Neuronal stem cell (in vitro differentiated cells): ENCODE results near the gene MRPL24.

ENCODE experiments used
- DNase-seq: peaks from one replicate; pipeline ENCODE4 v3.0.0-alpha.2; 2013; ENCODE audit warnings: low spot score
- H2AFZ ChIP-seq: one replicate; pipeline ENCODE4 v1.6.1; 2013; ENCODE audit warnings: mild to moderate bottlenecking, low read length, inconsistent platforms
- H2AK5ac ChIP-seq: 2 replicates; pipeline ENCODE4 v1.6.1; 2013; ENCODE audit warnings: low read depth, mild to moderate bottlenecking, inconsistent platforms, low read length, moderate library complexity, mixed read lengths
- H2BK120ac ChIP-seq: 2 replicates; pipeline ENCODE4 v1.6.1; 2013; ENCODE audit warnings: low read depth, mild to moderate bottlenecking, inconsistent platforms, low read length, moderate library complexity, mixed read lengths
- H2BK12ac ChIP-seq: one replicate; pipeline ENCODE4 v1.6.1; 2013; ENCODE audit warnings: low read length, inconsistent platforms
- H2BK15ac ChIP-seq: 2 replicates; pipeline ENCODE4 v1.6.1; 2013; ENCODE audit warnings: mild to moderate bottlenecking, low read length, inconsistent platforms, mixed read lengths
- H2BK5ac ChIP-seq: one replicate; pipeline ENCODE4 v1.6.1; 2013; ENCODE audit warnings: inconsistent platforms, mild to moderate bottlenecking, low read length, moderate library complexity
- H3K14ac ChIP-seq: one replicate; pipeline ENCODE4 v1.6.1; 2013; ENCODE audit warnings: low read length, inconsistent platforms
- H3K18ac ChIP-seq: 2 replicates; pipeline ENCODE4 v1.6.1; 2013; ENCODE audit warnings: low read length, inconsistent platforms
- H3K23ac ChIP-seq: 2 replicates; pipeline ENCODE4 v1.6.1; 2013; ENCODE audit warnings: low read depth, mild to moderate bottlenecking, mixed read lengths, low read length, inconsistent platforms; ENCODE audit not compliant: poor library complexity
- H3K27ac ChIP-seq: replicated peaks from 3 replicates; pipeline ENCODE4 v1.5.1; 2013; ENCODE audit warnings: low read length, inconsistent platforms
- H3K27me3 ChIP-seq, 3 experiments: 2 replicates each; pipeline ENCODE4 v1.6.1; 2013; ENCODE audit warnings: low read length in 3 of 3, mild to moderate bottlenecking in 2 of 3, inconsistent platforms in 1 of 3, low read depth in 1 of 3, mixed read lengths in 1 of 3, moderate library complexity in 1 of 3; ENCODE audit not compliant: control insufficient read depth in 3 of 3, insufficient read depth in 3 of 3
- H3K36me3 ChIP-seq, 2 donors: replicated peaks in 1 of 2; 2 replicates each; pipeline ENCODE4 v1.6.1; 2013; ENCODE audit warnings: low read length in 2 of 2; ENCODE audit not compliant: control insufficient read depth in 2 of 2, insufficient read depth in 2 of 2
- H3K4ac ChIP-seq: 2 replicates; pipeline ENCODE4 v1.6.1; 2013; ENCODE audit warnings: inconsistent platforms, mild to moderate bottlenecking, low read length, moderate library complexity
- H3K4me1 ChIP-seq, 2 donors: 1 replicate in 1 of 2; 2 replicates in 1 of 2; pipeline ENCODE4 v1.6.1; 2013; ENCODE audit warnings: low read length in 2 of 2, low read depth in 1 of 2; ENCODE audit not compliant: control insufficient read depth in 2 of 2, insufficient read depth in 1 of 2
- H3K4me2 ChIP-seq: one replicate; pipeline ENCODE4 v1.6.1; 2013; ENCODE audit warnings: mild to moderate bottlenecking, low read length, inconsistent platforms; ENCODE audit not compliant: insufficient read depth, poor library complexity, severe bottlenecking
- H3K4me3 ChIP-seq, 2 donors: 2 replicates each; pipeline ENCODE4 v1.5.1; 2013; ENCODE audit warnings: low read length in 2 of 2, mild to moderate bottlenecking in 2 of 2, inconsistent platforms in 1 of 2, moderate library complexity in 1 of 2
- H3K79me1 ChIP-seq: one replicate; pipeline ENCODE4 v1.6.1; 2013; ENCODE audit warnings: low read depth, mild to moderate bottlenecking, inconsistent platforms, low read length, moderate library complexity
- H3K9ac ChIP-seq: one replicate; pipeline ENCODE4 v1.6.1; 2013; ENCODE audit warnings: mild to moderate bottlenecking, low read depth, low read length, inconsistent platforms; ENCODE audit not compliant: poor library complexity
- H3K9me3 ChIP-seq, 2 donors: replicated peaks in 1 of 2; 2 replicates each; pipeline versions ENCODE3 to v1.6.1; 2013; ENCODE audit warnings: low read length in 2 of 2, mild to moderate bottlenecking in 2 of 2, inconsistent platforms in 1 of 2, low read depth in 1 of 2, mixed read lengths in 1 of 2, moderate library complexity in 1 of 2; ENCODE audit not compliant: control insufficient read depth in 2 of 2, insufficient read depth in 1 of 2
- H4K8ac ChIP-seq: one replicate; pipeline ENCODE4 v1.6.1; 2013; ENCODE audit warnings: low read depth, mild to moderate bottlenecking, inconsistent platforms, low read length, moderate library complexity
- H4K91ac ChIP-seq: one replicate; pipeline ENCODE4 v1.6.1; 2013; ENCODE audit warnings: low read length, low read depth, mild to moderate bottlenecking, inconsistent platforms; ENCODE audit not compliant: poor library complexity
- WGBS, 2 donors: extraction: QIAGEN DNeasy Blood & Tissue Kit; methylation state at CpG; one replicate each; pipeline ENCODE4 v1.1.7; 2013; ENCODE audit warnings: missing lambda C conversion rate in 2 of 2, mixed read lengths in 1 of 2; ENCODE audit not compliant: insufficient read length in 2 of 2, insufficient replicate concordance in 1 of 2; ENCODE audit errors: extremely low coverage in 2 of 2; 5-methylcytosine and 5-hydroxymethylcytosine counted together

MRPL24 gene

DNA sequence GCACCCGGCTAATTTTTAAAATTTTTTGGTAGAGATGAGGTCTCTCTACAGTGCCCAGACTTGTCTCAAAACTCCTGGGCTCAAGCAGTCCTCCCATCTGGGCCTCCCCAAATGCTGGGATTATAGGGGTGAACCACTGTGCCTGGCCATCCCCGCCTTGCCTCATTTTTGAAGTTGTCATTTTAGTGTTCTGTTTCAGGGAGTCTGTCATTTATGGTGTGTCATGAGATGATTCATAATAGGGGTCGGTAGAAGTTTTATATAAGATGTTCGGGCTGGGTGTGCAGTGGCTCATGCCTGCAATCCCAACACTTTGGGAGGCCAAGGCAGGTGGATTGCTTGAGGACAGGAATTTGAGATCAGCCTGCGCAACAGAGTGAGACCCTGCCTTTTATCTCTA lies 34.9 kb upstream of the MRPL24 start:
- Histone ChIP-seq H3K4me2 (no peak overlapping the region), H2BK12ac (no peak overlapping the region), H3K18ac (no peak overlapping the region), H3K9me3 (no peaks in the 10 kb centered on the region), H4K8ac (no peak overlapping the region), H4K91ac (no peak overlapping the region), H3K4ac (no peak overlapping the region), H2AK5ac (no peak overlapping the region), H2BK120ac (no peak overlapping the region), H3K23ac (no peak overlapping the region), H2BK15ac (no peak overlapping the region), H2BK5ac (no peak overlapping the region), H3K4me3 (no peak overlapping the region), H3K4me1 (no peaks in the 10 kb centered on the region), H2AFZ (no peak overlapping the region), H3K36me3 (peaks cover 4 to 37% of the 10 kb centered on the region in 2 donors), H3K14ac (no peak overlapping the region), H3K27me3 (no peaks in the 10 kb centered on the region), H3K79me1 (peaks cover 5% of the 10 kb centered on the region), H3K9ac (no peak overlapping the region), H3K27ac (no peak overlapping the region)
- no CpG with 5 or more reads among the region's 5 CpGs for WGBS, 2 donors
- DNase-seq = no peak

DNA sequence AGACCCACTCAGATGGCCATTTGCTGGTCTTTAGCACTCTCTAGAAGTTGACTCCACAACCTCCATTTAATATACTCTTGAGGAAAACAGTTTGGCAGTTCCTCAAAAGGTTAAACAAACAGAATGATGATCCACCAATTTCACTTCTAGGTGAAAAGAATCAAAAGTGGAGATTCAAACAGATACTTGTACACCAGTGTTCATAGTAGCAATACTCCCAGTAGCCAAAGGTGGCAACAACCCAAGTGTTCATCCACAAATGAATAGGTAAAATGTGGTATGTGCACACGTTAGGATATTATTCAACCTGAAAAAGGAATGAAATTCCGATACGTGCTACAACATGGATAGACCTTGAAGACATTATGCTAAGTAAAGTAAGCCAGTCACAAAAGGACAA lies 32.7 kb upstream of the MRPL24 start:
- Histone ChIP-seq H2AFZ (no peak overlapping the region), H4K8ac (no peak overlapping the region), H3K27ac (no peak overlapping the region), H2BK15ac (no peak overlapping the region), H3K36me3 (peaks cover 5 to 53% of the 10 kb centered on the region in 2 donors), H3K79me1 (peaks cover 5% of the 10 kb centered on the region), H3K14ac (no peak overlapping the region), H3K18ac (no peak overlapping the region), H2BK120ac (no peak overlapping the region), H4K91ac (no peak overlapping the region), H2BK12ac (no peak overlapping the region), H2BK5ac (no peak overlapping the region), H3K4ac (no peak overlapping the region), H3K23ac (no peak overlapping the region), H3K4me2 (no peak overlapping the region), H3K9ac (no peak overlapping the region), H2AK5ac (no peak overlapping the region), H3K27me3 (no peaks in the 10 kb centered on the region), H3K9me3 (no peaks in the 10 kb centered on the region), H3K4me1 (peaks cover 5 to 6% of the 10 kb centered on the region in 2 donors), H3K4me3 (no peak overlapping the region)
- no peak for DNase-seq
- WGBS, 2 donors = no CpG with 5 or more reads among the region's 3 CpGs

DNA sequence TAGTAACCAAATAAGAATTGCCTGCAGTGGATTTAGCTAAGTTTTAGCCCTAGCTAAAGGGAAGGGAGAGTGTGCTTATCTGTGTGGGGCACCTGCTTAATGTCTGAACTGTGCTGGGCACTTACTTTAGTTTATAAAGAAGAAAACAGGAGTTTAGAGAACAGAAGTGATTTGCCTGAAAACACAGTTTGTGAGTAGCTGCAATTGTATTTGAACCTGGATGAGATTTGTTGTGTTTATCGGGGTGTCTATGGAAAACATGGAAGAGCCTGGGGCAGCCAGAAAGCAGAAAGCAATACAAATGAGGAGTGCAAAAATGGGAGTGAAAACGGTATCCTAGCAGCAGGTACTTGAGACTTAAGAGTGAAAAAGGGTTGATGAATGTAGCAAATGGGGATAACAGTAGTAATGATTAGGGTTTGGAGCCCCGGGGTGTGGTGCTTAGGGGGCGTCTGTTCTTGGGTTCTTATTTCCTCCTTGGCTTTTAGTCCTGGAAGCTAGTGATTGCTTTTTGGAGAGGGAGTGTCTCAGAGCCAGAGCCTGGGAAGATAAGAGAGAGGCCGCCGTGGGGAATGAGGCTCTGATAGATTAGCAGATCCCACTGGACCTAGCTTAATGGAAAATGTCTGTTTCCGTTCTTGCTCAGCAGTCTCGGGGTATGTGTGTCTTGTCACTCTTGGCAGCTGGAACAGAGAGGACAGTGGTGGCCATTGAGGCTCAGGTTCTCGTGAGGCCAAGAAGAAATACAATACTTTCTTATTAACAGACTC lies 32.0 kb upstream of the MRPL24 start:
- Histone ChIP-seq H3K79me1 (peaks cover 8% of the 10 kb centered on the region), H3K4me1 (peaks cover 7 to 10% of the 10 kb centered on the region in 2 donors), H2BK120ac (no peak overlapping the region), H2AFZ (no peak overlapping the region), H3K9me3 (no peaks in the 10 kb centered on the region), H3K14ac (no peak overlapping the region), H2BK15ac (no peak overlapping the region), H3K27me3 (no peaks in the 10 kb centered on the region), H3K9ac (no peak overlapping the region), H4K8ac (no peak overlapping the region), H3K4ac (no peak overlapping the region), H3K18ac (no peak overlapping the region), H2BK5ac (no peak overlapping the region), H3K4me3 (no peak overlapping the region), H3K4me2 (no peak overlapping the region), H2BK12ac (no peak overlapping the region), H2AK5ac (no peak overlapping the region), H3K27ac (no peak overlapping the region), H3K23ac (no peak overlapping the region), H3K36me3 (peaks cover 5 to 53% of the 10 kb centered on the region in 2 donors), H4K91ac (no peak overlapping the region)
- no CpG with 5 or more reads among the region's 9 CpGs for WGBS, 2 donors
- no peak for DNase-seq

DNA sequence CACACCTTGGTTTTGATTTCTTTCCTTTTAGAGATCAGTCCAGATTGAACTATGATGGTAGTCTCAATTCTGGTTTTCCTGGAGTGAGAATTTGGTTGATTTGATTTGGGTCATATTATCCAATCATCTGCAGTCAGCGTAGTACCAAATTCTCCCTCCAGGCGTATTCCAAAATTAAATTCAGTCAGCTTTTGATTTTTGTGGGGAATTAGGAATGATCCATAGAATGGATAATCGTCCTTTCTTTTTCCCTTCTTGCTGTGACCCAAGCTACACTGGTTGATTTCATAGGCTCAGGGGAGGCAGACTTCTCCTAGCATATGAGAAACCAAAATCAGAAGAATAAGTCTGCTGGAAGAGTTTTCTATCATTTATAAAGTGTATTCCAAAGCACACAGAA lies 31.3 kb upstream of the MRPL24 start:
- Histone ChIP-seq H3K4me2 (no peak overlapping the region), H3K14ac (no peak overlapping the region)

More for the DNA sequence above, 31.3 kb upstream of the MRPL24 start:
- Histone ChIP-seq H3K4me3 (no peak overlapping the region), H3K23ac (no peak overlapping the region), H3K4ac (no peak overlapping the region), H4K8ac (no peak overlapping the region), H2BK120ac (no peak overlapping the region), H3K9me3 (no peaks in the 10 kb centered on the region), H4K91ac (no peak overlapping the region), H3K36me3 (peaks cover 5 to 53% of the 10 kb centered on the region in 2 donors), H2BK15ac (no peak overlapping the region), H3K79me1 (peaks cover 9% of the 10 kb centered on the region), H3K18ac (no peak overlapping the region), H2AK5ac (no peak overlapping the region), H2BK5ac (no peak overlapping the region), H3K27me3 (no peaks in the 10 kb centered on the region), H2AFZ (no peak overlapping the region), H2BK12ac (no peak overlapping the region), H3K4me1 (peaks cover 7 to 10% of the 10 kb centered on the region in 2 donors), H3K27ac (no peak overlapping the region), H3K9ac (no peak overlapping the region)
- no CpG with 5 or more reads among the region's 3 CpGs for WGBS, 2 donors
- DNase-seq = no peak
